ENCODE data around the gene SLIT3. TPM values are rescaled to one million over a fixed set of nuclear protein-coding genes. Genes with fewer than 3 reads are reported as not detected.

Gene SLIT3
- total and polyA plus RNA-seq, 2 donors (not counting 3 experiments of a cell fraction or from before 2014, with no cell fraction given), result 0.90 to 1.0 TPM

- no peaks in the 10 kb centered on the region for H4K20me1 ChIP-seq (replicated peaks; ENCODE audit: control insufficient read depth, extremely low read depth, insufficient read depth, low read length)
- intact Hi-C loops (cut with micrococcal nuclease), result loop anchor here (2.0 kb wide), 1 partner anchor 196 kb away; no protein-coding TSS in a partner anchor
- no peak for DNase-seq (ENCODE audit: low read depth, low spot score)
- no peaks in the 10 kb centered on the region for H3K79me2 ChIP-seq (ENCODE audit: control insufficient read depth, insufficient read depth, low read length)
- H3K27ac ChIP-seq (ENCODE audit: insufficient read depth, low read depth, low read length), result no peak overlapping the region
- TF ChIP-seq CTCF (IDR thresholded peaks at IDR 0.05; ENCODE audit: extremely low read depth in 1 of 2, insufficient read depth in 1 of 2, low read depth in 1 of 2, low read length in 2 of 2) (no peak), POLR2AphosphoS5 (IDR thresholded peaks at IDR 0.05; ENCODE audit: insufficient read depth, low read depth, low read length) (no peak), MAX (IDR thresholded peaks at IDR 0.05; ENCODE audit: insufficient read depth, insufficient read length) (no peak), MYC (IDR thresholded peaks at IDR 0.05; ENCODE audit: low read depth, low read length) (no peak)
- H3K9me1 ChIP-seq (replicated peaks; ENCODE audit: control insufficient read depth, extremely low read depth, insufficient read depth, low read length), result no peaks in the 10 kb centered on the region
- no peak overlapping the region for H3K4me3 ChIP-seq (replicated peaks in 1 of 3; ENCODE audit: insufficient read depth in 1 of 3, low read depth in 1 of 3, low read length in 3 of 3)
- no peaks in the 10 kb centered on the region for H3K36me3 ChIP-seq (ENCODE audit: control insufficient read depth in 2 of 2, extremely low read depth in 1 of 2, insufficient read depth in 2 of 2, low read length in 2 of 2)
- H3K9ac ChIP-seq (replicated peaks; ENCODE audit: extremely low read depth, insufficient read depth, low read length), result no peak overlapping the region
- H3K4me1 ChIP-seq (ENCODE audit: control insufficient read depth, extremely low read depth, insufficient read depth, low read length), result no peaks in the 10 kb centered on the region
- POLR2A ChIA-PET, result no interaction called here
- no peaks in the 10 kb centered on the region for H3K27me3 ChIP-seq (ENCODE audit: control insufficient read depth in 2 of 2, insufficient read depth in 2 of 2, low read length in 2 of 2)
- no peaks in the 10 kb centered on the region for H3K9me3 ChIP-seq (replicated peaks; ENCODE audit: control insufficient read depth, insufficient read depth, low read length)
- CTCF ChIA-PET, result no interaction called here
- H3K4me2 ChIP-seq (ENCODE audit: insufficient read depth, low read length), result no peak overlapping the region
- no peak overlapping the region for H2AFZ ChIP-seq (ENCODE audit: low read depth, low read length)
- no TSS peak for BruUV-seq (replicated peaks)
- FAIRE-seq, result no peak
- dilution Hi-C loops (cut with MboI; ENCODE audit: extremely low pct_ligation_motif_present, low sequenced_read_pairs), result no loop called here
Observed at GRCh38 chr5:168874713-168875380, 426.1 kb downstream of the SLIT3 start.

GRCh38 chr5:168872246-168872645, 428.7 kb downstream of the SLIT3 start:
- Histone ChIP-seq H3K4me1 (ENCODE audit: control insufficient read depth, extremely low read depth, insufficient read depth, low read length) (no peaks in the 10 kb centered on the region), H3K4me3 (replicated peaks in 1 of 3; ENCODE audit: insufficient read depth in 1 of 3, low read depth in 1 of 3, low read length in 3 of 3) (no peak overlapping the region), H3K9me1 (replicated peaks; ENCODE audit: control insufficient read depth, extremely low read depth, insufficient read depth, low read length) (no peaks in the 10 kb centered on the region), H3K9me3 (replicated peaks; ENCODE audit: control insufficient read depth, insufficient read depth, low read length) (no peaks in the 10 kb centered on the region), H3K9ac (replicated peaks; ENCODE audit: extremely low read depth, insufficient read depth, low read length) (no peak overlapping the region), H3K79me2 (ENCODE audit: control insufficient read depth, insufficient read depth, low read length) (no peaks in the 10 kb centered on the region), H3K36me3 (ENCODE audit: control insufficient read depth in 2 of 2, extremely low read depth in 1 of 2, insufficient read depth in 2 of 2, low read length in 2 of 2) (no peaks in the 10 kb centered on the region), H2AFZ (ENCODE audit: low read depth, low read length) (no peak overlapping the region), H3K27ac (ENCODE audit: insufficient read depth, low read depth, low read length) (no peak overlapping the region), H4K20me1 (replicated peaks; ENCODE audit: control insufficient read depth, extremely low read depth, insufficient read depth, low read length) (no peaks in the 10 kb centered on the region), H3K27me3 (ENCODE audit: control insufficient read depth in 2 of 2, insufficient read depth in 2 of 2, low read length in 2 of 2) (no peaks in the 10 kb centered on the region), H3K4me2 (ENCODE audit: insufficient read depth, low read length) (no peak overlapping the region)
- TF ChIP-seq POLR2AphosphoS5 (IDR thresholded peaks at IDR 0.05; ENCODE audit: insufficient read depth, low read depth, low read length) (no peak), GATA2 (IDR thresholded peaks at IDR 0.05; ENCODE audit: insufficient read depth, insufficient read length, low read depth, low read length) (no peak), CTCF (IDR thresholded peaks at IDR 0.05; ENCODE audit: extremely low read depth in 1 of 2, insufficient read depth in 1 of 2, low read depth in 1 of 2, low read length in 2 of 2) (no peak), JUN (IDR thresholded peaks at IDR 0.05; ENCODE audit: borderline replicate concordance, insufficient read depth, insufficient read length, low read depth) (no peak), POLR2A (IDR thresholded peaks at IDR 0.05; ENCODE audit: low read depth, low read length) (no peak), MYC (IDR thresholded peaks at IDR 0.05; ENCODE audit: low read depth, low read length) (no peak), FOS (IDR thresholded peaks at IDR 0.05; ENCODE audit: borderline replicate concordance, insufficient read depth, low read length) (no peak), MAX (IDR thresholded peaks at IDR 0.05; ENCODE audit: insufficient read depth, insufficient read length) (no peak), EZH2 (IDR thresholded peaks at IDR 0.05; ENCODE audit: borderline replicate concordance, low read depth, low read length, severe bottlenecking) (no peak)
- ChIA-PET POLR2A (no interaction called here), CTCF (no interaction called here)
- FAIRE-seq (no peak), DNase-seq (ENCODE audit: low read depth, low spot score) (no peak)
- dilution Hi-C loops (cut with MboI; ENCODE audit: extremely low pct_ligation_motif_present, low sequenced_read_pairs) (no loop called here), intact Hi-C loops (cut with micrococcal nuclease) (no loop called here)
- BruUV-seq (replicated peaks), result no TSS peak
